Mucosa of descending colon (tissue), 3 donors: ENCODE measurements around the gene DMPK. TPM values are rescaled to one million over a fixed set of nuclear protein-coding genes. Genes with fewer than 3 reads are reported as not detected.

ENCODE experiments used
- ATAC-seq: fragments of 200-7000 bp; cut with Tn5 transposase; one replicate; pipeline ENCODE4 v1.9.1; 2020; ENCODE audit warnings: mild to moderate bottlenecking, moderate library complexity
- DNase-seq, 3 donors: peaks; one replicate each; pipeline ENCODE4 v3.0.0-alpha.2; 2020
- H3K36me3 ChIP-seq: fragments of 200-600 bp; one replicate; pipeline ENCODE4 v1.8.0; 2021; ENCODE audit warnings: low read depth, mild to moderate bottlenecking
- H3K4me1 ChIP-seq: fragments of 200-600 bp; one replicate; pipeline ENCODE4 v1.8.0; 2021; ENCODE audit warnings: low read depth, mild to moderate bottlenecking
- H3K4me3 ChIP-seq: fragments of 200-600 bp; one replicate; pipeline ENCODE4 v1.8.0; 2021; ENCODE audit warnings: mild to moderate bottlenecking
- H3K9me3 ChIP-seq: fragments of 200-600 bp; one replicate; pipeline ENCODE4 v1.8.0; 2021; ENCODE audit warnings: mild to moderate bottlenecking
- CTCF ChIP-seq: fragments of 200-600 bp; IDR thresholded peaks from one replicate; pipeline ENCODE4 v1.8.0; 2022; ENCODE audit warnings: antibody characterized with exemption, mild to moderate bottlenecking
- intact Hi-C, 2 donors: fragments of 100-400 bp; cut with DNase I in 1 of 2; cut with micrococcal nuclease in 1 of 2; formaldehyde crosslinking; loops; one replicate each; pipeline versions ENCODE4 v1.11.0 to v1.11.1; 2022; cut with DNase I, micrococcal nuclease
- total RNA-seq, 3 donors: library from RNA; stranded (reverse); fragmentation: NEBNext Ultra II Directional in 2 of 3; extraction: Animal tissue kit (Norgen Biotek cat#: 25700) in 2 of 3; gene quantifications; one replicate each; pipeline versions ENCODE4 v1.2.1 to v1.2.4, GENCODE V29; 2021 to 2023
- donor health status: DM: no; HTN: no; CAD: no; lungs with moderate emphysema.
- donor health status: DM: no; HTN: no; CAD: no.
- donor health status: DM: no; HTN: yes; CAD: no.

Gene DMPK
- total RNA-seq, 3 donors from 2014 or later, result 23.9 to 123 (median 33.9) TPM

DNA sequence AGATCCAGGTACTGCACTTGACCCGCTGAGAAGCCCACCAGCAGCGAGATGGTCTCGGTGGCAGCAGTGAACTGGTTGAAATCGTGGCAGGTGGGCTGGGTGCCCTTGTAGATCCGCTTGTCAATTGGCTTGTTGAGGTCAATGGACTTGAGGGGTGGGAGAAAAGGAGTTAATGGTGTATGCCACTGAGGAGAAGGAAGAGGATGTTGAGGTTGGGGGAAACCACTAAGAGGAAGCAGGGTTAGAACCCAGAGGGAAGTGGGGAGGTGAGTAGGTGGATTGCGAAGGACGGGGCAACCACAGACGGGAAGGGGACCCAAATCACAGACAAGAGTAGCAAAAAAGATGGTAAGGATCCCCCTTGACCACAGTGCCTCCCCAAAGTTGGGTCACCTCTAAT, 8.7 kb upstream of the DMPK start:
- H3K4me3 ChIP-seq, result no peak overlapping the region
- no peak for ATAC-seq
- no peaks in the 10 kb centered on the region for H3K9me3 ChIP-seq
- peaks cover 9% of the 10 kb centered on the region for H3K4me1 ChIP-seq
- TF ChIP-seq CTCF, result no peak
- H3K36me3 ChIP-seq, result peaks cover 3% of the 10 kb centered on the region
- intact Hi-C loops, result no loop called here
- no peak for DNase-seq

- no peaks in the 10 kb centered on the region for H3K9me3 ChIP-seq
- intact Hi-C loops, result no loop called here
- peaks cover 9% of the 10 kb centered on the region for H3K4me1 ChIP-seq
- DNase-seq, result no peak
- ATAC-seq, result no peak
- no peak for TF ChIP-seq CTCF
- no peak overlapping the region for H3K4me3 ChIP-seq
- H3K36me3 ChIP-seq, result peaks cover 3% of the 10 kb centered on the region
These were observed 6.9 kb upstream of the DMPK start for GRCh38 chr19:45789035-45789786.

DNA sequence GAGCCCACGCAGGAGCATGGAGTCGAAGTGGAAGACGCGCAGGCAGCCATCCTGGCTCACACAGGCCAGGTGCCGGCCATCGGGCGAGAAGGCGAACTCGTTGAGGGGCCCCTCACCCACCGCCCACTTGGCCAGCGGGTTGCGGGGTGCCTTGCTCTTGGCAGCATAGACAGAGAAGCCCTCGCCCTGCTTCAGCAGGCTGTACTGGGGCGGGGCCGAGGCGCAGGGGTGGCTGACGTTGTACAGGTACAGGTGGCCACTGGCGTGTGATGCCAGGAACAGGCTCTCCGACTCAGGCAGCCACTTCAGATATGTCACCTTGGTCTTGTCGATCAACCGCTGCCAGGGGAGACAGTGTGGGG, 4.2 kb upstream of the DMPK start:
- no peak overlapping the region for H3K4me3 ChIP-seq
- no peak for ATAC-seq
- no peak for TF ChIP-seq CTCF
- peaks cover 11% of the 10 kb centered on the region for H3K4me1 ChIP-seq
- intact Hi-C loops, result no loop called here
- peaks cover 3% of the 10 kb centered on the region for H3K36me3 ChIP-seq
- H3K9me3 ChIP-seq, result no peaks in the 10 kb centered on the region
- DNase-seq, result no peak

- Histone ChIP-seq H3K9me3 (no peaks in the 10 kb centered on the region), H3K4me1 (peaks cover 7% of the 10 kb centered on the region), H3K36me3 (peaks cover 3% of the 10 kb centered on the region), H3K4me3 (no peak overlapping the region)
- ATAC-seq, result no peak
- no peak for DNase-seq
- intact Hi-C loops, result no loop called here
- TF ChIP-seq CTCF, result no peak
These were observed 3.7 kb upstream of the DMPK start for GRCh38 chr19:45785781-45786532.

DNA sequence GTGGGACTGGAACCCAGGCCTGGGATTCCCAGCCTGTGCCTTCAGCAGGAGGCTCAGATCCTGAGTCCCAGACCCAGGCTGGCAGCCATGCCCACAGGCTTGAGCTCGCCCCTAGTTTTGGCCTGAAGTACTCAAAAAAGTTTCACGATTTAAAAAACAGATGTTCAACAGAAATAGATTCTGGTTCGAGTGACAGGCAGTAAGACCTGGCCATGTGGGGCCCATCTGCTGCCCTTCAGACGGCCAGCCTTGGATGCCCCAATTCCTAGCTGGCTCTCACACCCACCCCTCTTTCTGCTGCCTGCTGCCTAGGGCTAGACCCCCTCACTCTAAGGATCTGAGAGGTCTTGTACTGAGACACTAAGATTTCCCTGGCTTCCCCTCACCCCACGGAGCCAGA, 2.8 kb upstream of the DMPK start:
- H3K36me3 ChIP-seq, result peaks cover 3% of the 10 kb centered on the region

More for the DNA sequence above, 2.8 kb upstream of the DMPK start:
- no peaks in the 10 kb centered on the region for H3K9me3 ChIP-seq
- DNase-seq (no peak), ATAC-seq (no peak)
- intact Hi-C loops, result no loop called here
- H3K4me3 ChIP-seq, result no peak overlapping the region
- peaks cover 9% of the 10 kb centered on the region for H3K4me1 ChIP-seq
- no peak for TF ChIP-seq CTCF
